Esophagus muscularis mucosa (tissue), 4 donors: ENCODE measurements around the gene INPP5A. TPM values are rescaled to one million over a fixed set of nuclear protein-coding genes. Genes with fewer than 3 reads are reported as not detected.

ENCODE experiments used
- DNase-seq: peaks from one replicate; pipeline ENCODE4 v3.0.0-alpha.2; 2017; ENCODE audit errors: extremely low spot score
- H3K27ac ChIP-seq, 4 donors: fragments of 200-600 bp; sonication (generic); replicated peaks in 1 of 4; 1 replicate in 3 of 4; 2 replicates in 1 of 4; pipeline ENCODE4 v1.5.1; 2016 to 2019; ENCODE audit warnings: mild to moderate bottlenecking in 1 of 4
- H3K27me3 ChIP-seq, 4 donors: fragments of 200-600 bp; sonication (generic); one replicate each; pipeline versions ENCODE4 v1.5.1 to v1.6.0; 2016 to 2019
- H3K36me3 ChIP-seq, 4 donors: fragments of 200-600 bp; sonication (generic); one replicate each; pipeline ENCODE4 v1.5.1; 2016 to 2019
- H3K4me1 ChIP-seq, 4 donors: fragments of 200-600 bp; sonication (generic); one replicate each; pipeline ENCODE4 v1.5.1; 2016 to 2019
- H3K4me3 ChIP-seq, 4 donors: fragments of 200-600 bp; sonication (generic); 1 replicate in 2 of 4; 2 replicates in 2 of 4; pipeline ENCODE4 v1.5.1; 2016 to 2019; ENCODE audit warnings: mild to moderate bottlenecking in 4 of 4, moderate library complexity in 1 of 4
- H3K9me3 ChIP-seq, 4 donors: fragments of 200-600 bp; sonication (generic); 1 replicate in 3 of 4; 2 replicates in 1 of 4; pipeline ENCODE4 v1.5.1; 2016 to 2019
- CTCF ChIP-seq, 3 experiments: fragments of 200-600 bp in 2 of 3; fragments of 450-650 bp in 1 of 3; sonication (generic) in 2 of 3; IDR thresholded peaks; one replicate each; pipeline ENCODE4 v1.5.1; 2017 to 2019; ENCODE audit warnings: antibody characterized with exemption in 3 of 3, mild to moderate bottlenecking in 2 of 3, moderate library complexity in 1 of 3
- EP300 ChIP-seq: sonication (generic); formaldehyde crosslinking; IDR thresholded peaks from one replicate; pipeline ENCODE4 v1.6.1; 2017; ENCODE audit warnings: antibody characterized with exemption
- POLR2A ChIP-seq: fragments of 450-650 bp; IDR thresholded peaks from one replicate; pipeline ENCODE4 v1.6.1; 2017; ENCODE audit warnings: antibody characterized with exemption, moderate library complexity, mild to moderate bottlenecking, low read depth
- POLR2AphosphoS5 ChIP-seq, 2 donors: sonication (generic); formaldehyde crosslinking; IDR thresholded peaks; one replicate each; pipeline ENCODE4 v1.6.1; 2017; ENCODE audit warnings: antibody characterized with exemption in 2 of 2
- WGBS: methylation state at CpG from one replicate; pipeline ENCODE4 v1.1.5; 2018; 5-methylcytosine and 5-hydroxymethylcytosine counted together
- intact Hi-C: fragments of 100-400 bp; cut with DNase I; formaldehyde crosslinking; loops from one replicate; pipeline ENCODE4 v1.15.1; 2023
- total RNA-seq, 4 donors: library from RNA; depleted of rRNA; stranded (reverse); fragments of >200 nt; gene quantifications; one replicate each; pipeline versions ENCODE4 v1.1.0 to v1.2.1, GENCODE V29; 2016

Gene INPP5A
- total RNA-seq, 4 donors from 2014 or later, result 234 to 301 (median 245) TPM

DNA sequence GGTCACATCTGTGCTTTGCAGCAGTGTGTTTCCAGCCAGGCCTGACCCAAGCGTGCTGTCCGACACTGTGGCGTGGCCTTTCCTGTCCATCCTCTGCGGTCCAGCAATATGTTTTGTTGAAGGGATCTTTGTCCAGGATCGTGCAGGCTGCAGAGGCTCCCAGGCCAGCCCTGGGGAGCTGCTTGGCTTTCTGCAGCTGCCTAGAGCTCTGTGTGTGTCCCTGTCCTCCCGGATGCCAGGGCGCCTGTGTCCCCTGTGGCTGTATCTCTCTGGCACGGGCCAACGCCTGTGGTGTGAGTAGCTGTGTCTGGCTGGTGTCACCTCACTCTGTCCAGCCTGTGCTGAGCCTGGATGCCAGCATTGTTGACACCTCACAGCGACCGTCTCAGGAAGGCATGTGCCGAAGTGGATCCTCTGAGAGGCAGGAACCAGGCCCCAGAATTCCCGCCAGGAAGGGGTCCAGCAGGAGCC is 94.5 kb downstream of the INPP5A start:
- no peaks in the 10 kb centered on the region for H3K27me3 ChIP-seq
- no peak for TF ChIP-seq EP300
- no peak for DNase-seq
- H3K4me3 ChIP-seq, result peak overlapping the region in 1 of 4 donors; percentile 6
- peaks cover 70 to 100% (median 98%) of the 10 kb centered on the region in 4 donors for H3K4me1 ChIP-seq
- H3K27ac ChIP-seq, result peak overlapping the region; percentile 92 to 98 (median 96)
- no peaks in the 10 kb centered on the region for H3K36me3 ChIP-seq
- WGBS, result 40% methylated on average over 1 of the region's 13 CpGs
- H3K9me3 ChIP-seq, result no peaks in the 10 kb centered on the region
- intact Hi-C loops, result loop anchor here (2.0 to 5.0 kb wide), 3 partner anchors 40 to 167 kb away; no protein-coding TSS in a partner anchor

GRCh38 chr10:132632851-132633684 is 95.5 kb downstream of the INPP5A start:
- peak overlapping the region in 1 of 4 donors; percentile 13 for H3K4me3 ChIP-seq
- H3K4me1 ChIP-seq, result peaks cover 71 to 100% (median 98%) of the 10 kb centered on the region in 4 donors
- no peaks in the 10 kb centered on the region for H3K9me3 ChIP-seq
- TF ChIP-seq EP300 (no peak), POLR2AphosphoS5 (IDR thresholded peaks at IDR 0.05) (peak; percentile 42 to 69)
- DNase-seq, result no peak
- peak overlapping the region; percentile 92 to 98 (median 96) for H3K27ac ChIP-seq
- WGBS, result 62% methylated on average over 17 of the region's 19 CpGs
- H3K36me3 ChIP-seq, result no peaks in the 10 kb centered on the region
- intact Hi-C loops, result loop anchor here (2.0 to 5.0 kb wide), 3 partner anchors 41 to 168 kb away; no protein-coding TSS in a partner anchor
- H3K27me3 ChIP-seq, result no peaks in the 10 kb centered on the region

DNA sequence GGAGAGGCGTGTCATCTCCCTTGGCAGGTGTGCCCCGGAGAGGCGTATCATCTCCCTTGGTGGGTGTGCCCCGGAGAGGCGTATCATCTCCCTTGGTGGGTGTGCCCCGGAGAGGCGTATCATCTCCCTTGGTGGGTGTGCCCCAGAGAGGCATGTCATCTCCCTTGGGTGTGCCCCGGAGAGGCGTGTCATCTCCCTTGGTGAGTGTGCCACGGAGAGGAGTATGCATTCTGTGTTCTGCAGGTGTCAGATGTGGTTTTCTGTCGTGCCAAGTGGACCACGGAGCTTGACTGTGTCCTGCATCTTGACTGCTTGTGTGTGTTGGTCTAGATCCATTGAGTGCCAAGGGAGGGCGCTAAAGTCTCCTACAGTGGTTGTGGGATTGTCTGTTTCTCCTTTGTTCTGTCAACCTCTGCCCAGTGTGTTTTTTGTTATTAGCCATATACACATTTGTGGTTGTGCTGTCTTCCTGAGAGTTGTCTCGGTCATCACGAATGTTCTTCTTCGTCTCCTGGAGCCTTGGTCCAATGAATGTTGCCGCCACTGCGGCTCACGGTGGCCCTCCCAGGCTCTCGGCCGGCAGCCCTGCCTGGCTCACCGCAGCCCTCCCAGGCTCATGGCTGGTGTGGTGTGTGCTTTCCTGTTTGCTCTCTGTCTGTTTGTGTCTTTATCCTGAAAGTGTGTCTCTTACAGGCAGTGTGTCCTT is 96.8 kb downstream of the INPP5A start:
- Histone ChIP-seq H3K27ac (peak overlapping the region; percentile 92 to 98 (median 96)), H3K4me1 (peaks cover 65 to 99% (median 98%) of the 10 kb centered on the region in 4 donors), H3K9me3 (no peaks in the 10 kb centered on the region), H3K27me3 (no peaks in the 10 kb centered on the region), H3K4me3 (no peak overlapping the region), H3K36me3 (no peaks in the 10 kb centered on the region)
- intact Hi-C loops, result loop anchor here (5.0 kb wide), 2 partner anchors 42 to 117 kb away; no protein-coding TSS in a partner anchor
- 82% methylated on average over 22 of the region's 22 CpGs for WGBS
- no peak for TF ChIP-seq EP300
- TF ChIP-seq CTCF (IDR thresholded peaks at IDR 0.05), result no peak
- TF ChIP-seq POLR2AphosphoS5 (IDR thresholded peaks at IDR 0.05), result no peak
- TF ChIP-seq POLR2A, result no peak
- DNase-seq, result no peak

- H3K27me3 ChIP-seq, result no peaks in the 10 kb centered on the region
- WGBS, result 81% methylated on average over 4 of the region's 4 CpGs
- H3K36me3 ChIP-seq, result no peaks in the 10 kb centered on the region
- DNase-seq, result no peak
- TF ChIP-seq EP300, result no peak
- no peak for TF ChIP-seq POLR2AphosphoS5 (IDR thresholded peaks at IDR 0.05)
- no peak for TF ChIP-seq CTCF (IDR thresholded peaks at IDR 0.05)
- no peak for TF ChIP-seq POLR2A
- no peak overlapping the region for H3K4me3 ChIP-seq
- no peaks in the 10 kb centered on the region for H3K9me3 ChIP-seq
- intact Hi-C loops, result loop anchor here (5.0 kb wide), 4 partner anchors 43 to 128 kb away; partner anchors contain the start of gene INPP5A
- H3K4me1 ChIP-seq, result peaks cover 60 to 99% (median 95%) of the 10 kb centered on the region in 4 donors
- H3K27ac ChIP-seq, result peak overlapping the region; percentile 92 to 98 (median 96)
These were observed 97.3 kb downstream of the INPP5A start for GRCh38 chr10:132634947-132635271.

- H3K27me3 ChIP-seq, result no peaks in the 10 kb centered on the region
- peaks cover 47 to 99% (median 95%) of the 10 kb centered on the region in 4 donors for H3K4me1 ChIP-seq
- H3K4me3 ChIP-seq, result no peak overlapping the region
- no peak for DNase-seq
- H3K27ac ChIP-seq, result peak overlapping the region; percentile 92 to 98 (median 96)
- intact Hi-C loops, result loop anchor here (5.0 kb wide), 2 partner anchors 99 to 129 kb away; partner anchors contain the start of gene INPP5A
- TF ChIP-seq CTCF (IDR thresholded peaks at IDR 0.05) (no peak), POLR2A (no peak), EP300 (no peak), POLR2AphosphoS5 (IDR thresholded peaks at IDR 0.05) (no peak)
- WGBS, result 58% methylated on average over 9 of the region's 9 CpGs
- no peaks in the 10 kb centered on the region for H3K9me3 ChIP-seq
- no peaks in the 10 kb centered on the region for H3K36me3 ChIP-seq
These were observed 98.8 kb downstream of the INPP5A start for GRCh38 chr10:132636358-132636757.
